Stimulated activated CD4-positive, alpha-beta T cell treated with anti-CD3 and anti-CD28 coated beads, TNF-alpha, amount 100 ng/mL, for 1 hour (primary cell): ENCODE results near the gene SOCS3.
"Not testable (repeated sequence)": the region's sequence is repeated elsewhere in the genome, so short reads cannot be mapped to it uniquely, and the experiment has no call there.

Experiments used
- DNase-seq, 3 donors: peaks; one replicate each; pipeline ENCODE4 v3.0.0-alpha.2; 2020; ENCODE audit warnings: low read depth in 3 of 3, low spot score in 1 of 3

SOCS3 gene

DNA sequence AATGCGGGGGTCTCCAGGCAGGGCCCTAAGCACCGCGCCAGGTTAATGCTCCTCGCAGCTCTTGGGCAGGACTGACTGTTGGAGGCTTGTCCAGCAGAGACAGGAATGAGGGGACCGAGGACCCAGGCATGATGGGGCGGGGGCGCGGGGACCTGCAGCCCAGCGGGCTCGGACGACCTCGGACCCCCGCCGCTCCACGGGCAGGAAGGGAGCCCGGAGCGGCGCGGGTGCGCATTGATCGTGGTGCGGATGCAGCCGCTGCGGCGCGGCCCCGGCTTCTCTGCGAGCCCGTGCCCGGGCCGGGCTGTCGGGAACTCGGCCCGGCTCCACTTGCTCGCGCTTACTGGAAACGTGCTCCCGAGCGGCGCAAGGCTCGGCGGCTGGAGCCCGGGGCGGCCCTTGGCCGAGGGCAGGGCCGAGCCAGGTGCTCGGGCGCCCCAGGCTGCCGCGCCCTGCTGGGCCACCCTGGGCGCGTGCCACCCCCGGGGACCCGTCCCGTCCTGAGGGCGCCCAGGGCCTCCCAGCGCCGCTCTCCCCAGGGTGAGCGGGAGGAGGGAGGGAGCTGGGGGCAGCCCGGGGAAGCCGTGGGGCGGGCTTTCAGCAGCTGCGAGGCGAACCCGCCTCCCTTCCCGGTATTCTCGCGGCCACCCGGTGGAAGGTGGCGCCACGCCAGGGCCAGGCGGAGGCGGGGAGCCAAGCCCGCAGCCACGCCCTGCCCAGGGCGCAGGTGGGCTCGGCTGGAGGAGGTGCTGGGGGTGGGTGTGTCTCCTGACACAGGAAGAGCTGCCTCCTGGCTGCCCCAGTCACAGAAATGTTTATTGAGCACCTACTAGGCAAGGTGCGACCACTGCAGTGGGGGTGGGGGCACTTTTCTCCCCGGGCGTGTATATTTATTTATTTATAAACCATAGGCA, 45.9 kb downstream of the SOCS3 start:
- peak; percentile 21 to 50 (median 42) for DNase-seq

DNA sequence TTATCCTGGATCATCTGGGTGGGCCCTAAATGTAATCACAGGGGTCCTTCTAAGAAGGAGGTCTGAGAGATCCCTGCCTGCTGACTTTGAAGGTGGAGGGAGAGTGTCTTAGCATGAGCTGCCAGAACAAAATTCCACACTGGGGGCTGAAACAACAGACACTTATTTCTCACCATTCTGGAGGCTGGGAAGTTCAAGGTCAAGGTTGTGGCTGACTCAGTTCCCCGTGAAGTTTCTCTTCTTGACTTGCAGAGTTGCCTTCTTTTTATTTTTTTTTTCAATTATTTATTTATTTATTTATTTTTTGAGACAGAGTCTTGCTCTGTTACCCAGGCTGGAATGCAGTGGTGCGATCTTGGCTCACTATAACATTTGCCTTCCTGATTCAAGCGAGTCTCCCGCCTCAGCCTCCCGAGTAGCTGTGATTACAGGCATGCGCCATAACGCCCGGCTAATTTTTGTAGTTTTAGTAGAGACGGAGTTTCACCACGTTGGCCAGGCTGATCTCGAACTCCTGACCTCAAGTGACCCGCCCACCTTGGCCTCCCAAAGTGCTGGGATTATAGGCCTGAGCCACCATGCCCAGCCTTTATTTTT, 50.1 kb downstream of the SOCS3 start:
- DNase-seq, result not testable (repeated sequence)

DNA sequence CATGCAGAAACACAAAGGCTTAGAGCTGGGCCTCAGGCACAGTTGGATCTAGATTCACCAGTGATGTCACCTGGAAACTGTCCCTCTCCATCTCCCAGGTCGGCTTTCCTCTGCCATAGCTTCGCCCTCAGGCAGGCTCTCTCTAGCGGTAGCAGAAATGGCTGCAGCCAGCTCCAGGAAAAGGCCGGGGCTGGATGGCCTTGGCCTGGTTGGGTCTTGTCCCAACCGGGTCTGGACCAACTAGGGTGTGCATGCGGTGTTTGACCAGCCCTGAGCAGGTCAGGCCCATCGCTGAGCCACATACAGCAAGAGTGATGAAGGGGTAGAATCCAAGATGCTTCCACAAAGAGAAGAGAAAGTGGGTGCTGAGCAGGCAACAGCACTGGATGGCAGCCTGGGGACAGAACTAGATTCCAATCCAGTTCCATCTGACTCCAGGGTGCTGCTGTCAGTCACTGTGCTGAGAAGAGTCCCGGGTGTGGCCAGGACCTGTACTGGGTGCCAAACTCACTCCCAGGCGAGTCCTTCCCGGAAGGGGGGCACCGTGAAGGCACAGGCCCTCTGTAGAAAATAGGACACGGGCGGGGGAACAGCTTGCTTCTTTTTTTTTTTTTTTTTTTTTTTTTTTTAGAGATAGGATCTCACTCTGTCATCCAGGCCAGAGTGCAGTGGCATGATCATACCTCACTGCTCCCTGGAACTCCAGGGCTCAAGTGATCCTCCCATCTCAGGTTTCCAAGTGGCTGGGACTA, 51.8 kb downstream of the SOCS3 start:
- DNase-seq, result no peak

DNA sequence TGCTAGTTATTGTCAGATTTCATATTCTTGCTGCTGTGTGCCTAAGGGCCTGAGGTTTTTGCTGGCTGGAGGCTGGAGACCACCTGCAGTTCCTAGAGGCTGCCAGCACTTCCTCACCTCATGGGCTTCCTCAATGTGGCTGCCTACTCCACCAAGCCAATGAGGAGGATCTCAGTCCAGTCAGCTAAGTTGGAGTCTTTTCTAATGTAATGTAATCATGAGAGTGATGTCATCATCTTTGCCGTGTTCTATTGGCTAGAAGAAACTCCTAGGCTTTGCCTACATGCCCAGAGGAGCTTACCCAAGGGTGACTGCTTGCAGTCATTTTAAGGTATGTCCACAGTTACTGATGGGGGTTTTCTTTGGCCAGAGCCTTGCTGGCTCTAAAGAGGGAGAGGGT, 53.0 kb downstream of the SOCS3 start:
- DNase-seq, result no peak
